Stimulated activated naive CD4-positive, alpha-beta T cell treated with Interleukin-2 at 50 U/mL for 16 hours (primary cell): ENCODE results near the gene APLF.
A peak's percentile ranks its signal among the peaks of the same experiment; 100 is the strongest.
"Not testable (repeated sequence)": the region's sequence is repeated elsewhere in the genome, so short reads cannot be mapped to it uniquely, and the experiment has no call there.

Experiments
- DNase-seq: peaks from one replicate; lab custom pipeline; 2025; lab: John Stamatoyannopoulos, UW

The APLF gene

DNA sequence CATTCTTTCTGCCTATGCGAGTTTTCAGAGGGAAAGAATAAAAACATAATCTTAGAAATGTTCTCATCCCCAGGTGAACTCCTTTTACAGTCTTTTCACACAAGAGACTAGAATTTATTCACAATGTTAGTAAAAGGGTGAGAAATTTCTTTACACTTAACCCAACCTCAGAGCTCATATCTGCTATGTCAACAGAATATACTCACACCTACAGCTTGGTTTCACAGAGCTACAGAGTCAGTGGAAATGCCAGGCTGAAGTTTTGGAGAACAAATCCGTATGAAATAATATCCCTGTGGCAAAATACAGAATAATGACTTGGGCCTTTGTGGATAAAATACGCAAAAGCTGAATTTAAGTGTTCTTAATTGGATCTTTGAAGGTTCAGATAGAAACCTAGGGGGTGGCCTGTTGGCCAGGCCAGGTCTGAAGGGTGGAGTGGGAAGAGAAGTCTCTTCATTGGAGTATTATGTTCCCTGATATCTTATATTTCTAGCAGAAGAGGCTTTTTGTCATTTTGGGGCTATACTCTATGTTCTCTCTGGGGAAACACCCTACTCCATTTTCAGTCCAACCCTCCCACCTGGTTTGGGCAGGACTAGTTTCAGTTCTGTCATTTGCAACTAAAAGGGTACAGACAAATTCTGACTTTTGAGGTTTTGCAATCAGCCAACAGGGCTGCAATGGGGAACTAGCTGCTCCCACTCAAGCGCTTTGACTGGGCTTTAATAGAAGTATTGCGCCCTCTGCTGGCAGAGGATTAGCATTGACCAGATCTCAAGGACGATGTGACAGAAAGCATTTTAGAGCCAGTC, 26.0 kb upstream of the APLF start:
- peak; percentile 83 for DNase-seq

DNA sequence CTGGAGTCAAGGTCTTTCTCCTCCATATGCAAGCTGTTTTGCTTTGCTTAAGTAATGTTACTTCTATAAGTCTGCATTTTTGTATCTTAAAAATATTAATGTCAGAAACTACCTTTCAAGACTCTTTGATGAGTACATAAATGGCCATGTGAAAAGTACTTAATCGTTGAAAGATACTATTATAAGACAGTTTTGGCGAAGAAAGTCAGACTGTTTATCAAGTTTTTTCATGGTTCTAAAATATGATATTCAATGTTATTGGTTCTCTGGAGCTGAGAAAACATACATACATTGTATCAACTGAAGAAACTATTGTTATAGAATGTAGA, 25.4 kb upstream of the APLF start:
- DNase-seq: no peak

DNA sequence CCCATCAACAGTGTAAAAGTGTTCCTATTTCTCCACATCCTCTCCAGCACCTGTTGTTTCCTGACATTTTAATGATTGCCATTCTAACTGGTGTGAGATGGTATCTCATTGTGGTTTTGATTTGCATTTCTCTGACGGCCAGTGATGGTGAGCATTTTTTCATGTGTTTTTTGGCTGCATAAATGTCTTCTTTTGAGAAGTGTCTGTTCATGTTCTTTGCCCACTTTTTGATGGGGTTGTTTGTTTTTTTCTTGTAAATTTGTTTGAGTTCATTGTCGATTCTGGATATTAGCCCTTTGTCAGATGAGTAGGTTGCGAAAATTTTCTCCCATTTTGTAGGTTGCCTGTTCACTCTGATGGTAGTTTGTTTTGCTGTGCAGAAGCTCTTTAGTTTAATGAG, 21.0 kb upstream of the APLF start:
- not testable (repeated sequence) for DNase-seq

DNA sequence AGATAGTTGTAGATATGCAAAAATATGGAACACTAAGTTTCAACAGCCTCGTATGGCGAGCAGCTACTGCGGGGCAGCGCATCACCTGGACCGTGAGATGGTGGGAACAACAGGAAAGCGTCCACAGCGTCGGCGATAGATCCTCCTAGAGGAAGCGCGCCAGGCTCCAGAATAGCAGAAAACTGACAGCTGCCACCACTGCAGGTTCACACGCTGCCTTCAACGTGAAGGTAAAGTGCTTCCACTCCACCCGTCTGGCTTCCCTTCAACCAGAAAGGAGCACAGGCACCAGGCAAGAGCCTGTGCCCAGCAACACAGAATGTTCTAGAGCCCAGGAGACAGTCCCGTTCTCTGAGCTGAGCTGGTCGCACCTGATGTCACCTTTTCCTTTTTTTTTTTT, 20.3 kb upstream of the APLF start:
- no peak for DNase-seq

DNA sequence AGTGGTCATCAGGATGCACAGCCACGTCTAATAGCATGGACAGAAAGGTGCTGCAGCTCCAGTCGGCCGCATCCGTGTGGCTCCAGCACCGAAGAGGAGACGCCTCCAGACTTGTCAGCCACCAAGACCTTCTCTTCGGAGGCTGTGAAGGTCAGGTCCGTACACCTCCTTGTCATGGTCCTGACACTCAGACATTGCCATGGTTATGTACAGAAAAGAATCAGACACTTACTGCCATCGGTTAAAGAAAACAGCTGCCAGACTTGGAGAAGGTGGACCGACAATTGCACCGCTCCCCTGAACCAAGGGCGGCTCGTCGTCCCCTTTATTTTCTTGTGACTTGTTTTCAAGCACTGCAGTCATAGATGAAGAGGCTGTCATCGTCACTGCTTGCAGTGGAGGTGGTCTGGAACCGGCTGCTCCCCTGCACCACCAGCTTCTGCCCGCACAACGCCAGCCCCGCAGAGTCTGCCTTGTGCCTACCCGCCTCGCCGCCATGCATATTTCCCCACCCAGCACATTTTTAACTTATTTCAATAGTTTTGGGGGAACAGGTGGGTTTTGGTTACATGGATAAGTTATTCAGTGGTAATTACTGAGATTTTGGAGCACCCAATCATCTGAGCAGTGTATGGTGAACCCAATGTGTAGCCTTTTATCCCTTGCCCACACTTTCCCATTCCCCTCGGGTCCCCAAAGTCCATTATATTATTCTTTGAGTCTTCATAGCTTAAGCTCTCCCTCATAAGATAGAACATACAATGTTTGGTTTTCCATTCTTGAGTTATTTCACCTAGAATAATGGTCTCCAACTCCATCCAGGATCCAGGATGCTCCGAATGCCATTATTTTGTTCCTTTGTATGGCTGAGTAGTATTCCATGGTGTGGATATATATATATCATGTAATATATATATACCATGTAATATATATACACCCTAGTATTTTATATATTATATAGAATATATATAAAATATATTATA, 18.4 kb upstream of the APLF start:
- DNase-seq: no peak

DNA sequence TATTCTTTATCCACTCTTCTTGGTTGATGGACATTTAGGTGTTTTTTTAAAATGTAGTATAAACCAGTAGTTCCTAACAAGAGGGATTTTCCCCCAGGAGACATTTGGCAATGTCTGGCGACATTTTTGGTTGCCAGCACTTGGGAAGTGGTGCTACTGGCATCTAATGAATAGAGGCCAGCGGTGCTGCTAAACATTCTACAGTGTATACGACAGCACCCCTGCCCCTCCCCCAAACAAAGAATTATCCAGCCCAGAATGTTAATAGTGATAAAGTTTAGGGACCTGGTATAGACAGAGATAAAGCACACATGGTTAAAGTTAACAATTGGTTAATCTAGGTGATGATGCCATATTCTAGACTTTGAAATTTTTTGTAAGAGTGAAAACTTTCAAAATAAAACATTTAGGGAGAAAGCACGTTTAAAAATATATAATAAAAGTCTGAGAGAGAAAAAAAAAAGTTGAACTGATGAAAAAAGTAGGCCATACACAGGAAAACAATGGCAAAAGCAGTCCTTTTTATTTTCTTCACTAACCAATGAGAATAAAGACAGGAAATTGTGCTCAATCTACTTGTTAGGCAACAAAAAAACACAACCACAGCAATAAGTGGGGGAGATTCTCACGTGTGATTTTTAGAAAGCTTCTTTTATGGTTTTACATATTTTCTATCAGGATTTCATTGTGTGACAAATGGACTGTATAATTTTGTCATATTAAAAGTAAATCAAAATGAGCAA, 15.1 kb upstream of the APLF start:
- no peak for DNase-seq

DNA sequence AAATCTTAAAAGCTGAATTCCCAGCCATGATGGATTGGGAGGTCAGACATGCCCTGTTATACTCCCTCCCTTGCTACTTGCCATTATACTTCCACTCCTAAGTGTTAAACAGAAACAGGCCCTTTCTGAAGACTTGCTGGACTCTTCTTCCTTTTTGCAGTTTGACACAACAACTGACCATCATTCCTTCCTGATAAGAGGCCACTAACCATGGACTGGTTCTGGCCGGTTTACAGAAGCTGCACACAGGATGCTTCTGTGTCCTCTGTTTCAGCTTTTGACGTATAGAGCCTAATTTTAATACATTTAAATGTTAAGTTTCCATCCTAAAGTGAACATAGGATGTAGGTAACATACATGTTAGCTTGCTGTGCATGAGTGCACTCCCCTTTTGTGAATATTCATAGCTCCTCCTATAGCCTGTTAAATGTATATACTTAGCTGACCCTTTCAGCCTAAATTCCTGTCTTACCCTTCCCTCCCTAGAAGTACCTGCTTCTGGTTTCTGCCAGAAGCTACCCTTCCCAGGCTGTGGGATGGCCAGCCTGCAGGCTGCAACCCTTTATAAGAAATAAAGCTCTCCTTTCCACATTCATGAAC, 13.5 kb upstream of the APLF start:
- DNase-seq: no peak

DNA sequence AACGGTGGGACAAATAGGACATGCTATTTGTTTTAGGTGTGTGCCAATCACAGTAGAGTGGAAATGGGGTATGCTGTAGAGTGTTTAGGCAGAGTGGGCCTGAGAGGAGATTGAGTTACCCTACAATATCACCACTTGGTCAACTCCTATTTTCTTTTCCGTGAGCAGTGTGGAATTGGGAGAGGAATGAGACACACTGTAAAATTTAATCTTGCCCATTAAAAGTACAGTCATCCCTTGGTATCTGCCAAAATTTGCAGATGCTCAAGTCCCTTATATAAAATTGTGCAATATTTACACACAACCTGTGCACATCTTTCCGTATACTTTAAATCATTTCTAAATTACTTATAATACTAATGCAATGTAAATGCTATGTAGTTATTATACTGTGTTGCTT, 12.7 kb upstream of the APLF start:
- DNase-seq: no peak

DNA sequence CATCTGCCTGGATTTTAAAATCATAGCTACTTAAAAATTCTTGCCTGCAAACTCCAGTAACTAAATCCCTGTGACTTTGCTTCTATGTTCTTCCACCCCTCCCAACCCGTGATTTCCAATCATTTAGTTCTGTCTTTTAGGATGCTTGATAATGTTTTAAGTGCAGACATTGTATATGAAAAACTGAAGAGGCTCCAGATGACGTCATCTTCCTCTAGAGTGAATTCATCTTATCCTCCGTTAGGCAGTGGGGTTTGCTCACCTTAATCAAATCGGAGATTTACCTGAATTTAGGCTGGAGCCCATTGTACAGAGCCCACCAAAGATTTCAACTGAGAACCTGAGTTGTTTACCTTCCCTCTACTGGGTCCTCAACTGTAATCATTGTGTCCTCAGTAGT, 11.2 kb upstream of the APLF start:
- DNase-seq: no peak

DNA sequence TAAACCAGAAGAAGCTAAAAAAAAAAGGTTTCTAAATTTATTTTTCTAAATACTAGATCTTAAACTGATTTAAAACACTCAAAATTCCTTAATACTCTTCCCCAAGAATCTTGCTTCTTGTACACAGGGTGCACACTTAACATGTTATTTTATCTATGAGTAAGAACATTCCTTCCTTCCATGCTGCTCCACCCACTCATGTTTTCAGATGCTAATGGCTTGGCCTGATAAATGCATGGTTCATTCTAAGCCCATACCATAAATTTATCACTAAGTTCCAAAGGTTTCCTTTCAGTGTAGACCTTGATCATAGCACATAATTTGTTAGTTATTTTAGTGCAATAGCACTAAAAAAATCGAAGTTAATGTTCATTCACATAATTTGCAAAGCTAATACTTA, 8.4 kb upstream of the APLF start:
- no peak for DNase-seq

DNA sequence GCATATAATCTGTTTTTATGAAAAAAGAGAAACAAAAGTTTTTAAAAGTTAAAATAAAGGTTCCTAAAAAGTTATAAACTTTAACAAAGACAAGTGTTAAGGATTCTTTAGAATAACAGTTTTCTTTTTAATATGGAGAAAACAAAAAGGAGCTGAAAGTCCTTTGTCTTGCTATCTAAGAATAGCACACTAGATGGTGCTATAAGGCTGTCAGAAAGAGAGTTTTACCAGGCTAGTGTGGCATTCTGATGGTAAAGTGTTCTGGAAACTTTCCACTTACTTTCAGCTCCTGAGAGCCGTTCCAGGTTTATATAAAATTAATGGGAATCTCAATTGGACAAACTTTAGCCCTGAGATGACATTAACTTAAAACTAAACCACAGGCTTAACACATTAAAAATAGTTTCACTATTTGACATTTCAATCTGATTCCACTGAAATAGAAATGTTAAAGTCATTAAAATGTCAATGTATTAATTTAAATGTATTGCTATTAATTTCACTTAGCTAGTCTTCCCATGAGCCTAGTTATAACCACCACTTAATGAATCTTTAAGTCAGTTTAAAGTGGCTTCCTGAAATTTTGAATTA, 4.0 kb upstream of the APLF start:
- no peak for DNase-seq

DNA sequence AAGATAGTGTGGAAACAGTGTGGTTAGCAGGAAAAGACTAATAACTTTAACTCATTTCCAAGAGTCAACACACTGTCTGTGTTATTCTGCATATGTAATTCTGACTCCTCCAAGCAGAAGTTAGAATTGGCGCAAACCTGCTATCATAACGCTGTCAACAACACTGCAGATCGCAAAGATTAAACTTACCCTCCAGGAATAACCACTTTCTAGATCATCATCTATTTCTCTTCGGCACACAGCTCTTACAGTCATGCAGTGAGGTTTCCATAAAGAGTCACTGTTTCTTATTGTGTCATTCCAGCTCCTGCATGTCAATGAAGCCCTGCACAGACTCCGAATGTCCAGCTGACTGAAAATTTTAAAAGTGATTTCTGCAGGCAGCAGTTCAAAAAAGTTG, 2.7 kb upstream of the APLF start:
- DNase-seq: no peak

DNA sequence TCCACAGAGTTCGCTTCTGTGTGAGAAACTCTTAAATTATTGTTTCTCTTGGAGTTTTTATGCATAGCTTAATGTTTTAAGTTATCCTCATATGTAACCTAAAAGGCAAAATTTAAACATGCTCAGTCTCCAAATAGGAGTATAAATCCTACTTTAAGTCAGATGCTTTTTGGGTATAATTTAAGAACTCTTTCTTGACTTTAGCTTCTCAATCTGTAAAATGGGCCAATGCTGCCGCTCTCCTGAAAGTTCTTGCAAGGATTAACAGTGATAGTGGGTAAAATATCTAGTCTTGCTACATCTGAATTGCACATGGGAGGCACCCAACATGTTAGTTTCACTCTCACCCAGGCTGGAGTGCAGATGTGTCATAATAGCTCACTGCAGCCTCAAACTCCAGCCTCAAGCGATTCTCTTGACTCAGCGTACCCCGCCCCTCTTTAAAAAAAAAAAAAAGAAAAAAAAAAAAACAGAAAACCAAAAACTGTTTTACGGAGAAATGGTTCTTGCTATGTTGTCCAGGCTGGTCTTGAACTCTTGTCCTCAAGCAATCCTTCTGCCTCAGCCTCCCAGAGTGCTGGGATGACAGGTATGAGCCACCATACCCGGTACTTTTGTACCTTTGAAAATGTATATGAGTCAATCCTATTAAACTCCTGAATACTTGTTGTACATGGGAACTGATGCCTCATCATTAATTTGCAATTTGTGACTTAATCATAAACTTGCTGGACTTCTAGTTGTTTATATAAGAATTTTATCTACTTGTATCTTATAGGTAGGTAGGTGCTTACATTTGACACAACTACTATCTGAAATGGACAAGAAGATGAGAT, 2.1 kb upstream of the APLF start:
- DNase-seq: peak; percentile 58

DNA sequence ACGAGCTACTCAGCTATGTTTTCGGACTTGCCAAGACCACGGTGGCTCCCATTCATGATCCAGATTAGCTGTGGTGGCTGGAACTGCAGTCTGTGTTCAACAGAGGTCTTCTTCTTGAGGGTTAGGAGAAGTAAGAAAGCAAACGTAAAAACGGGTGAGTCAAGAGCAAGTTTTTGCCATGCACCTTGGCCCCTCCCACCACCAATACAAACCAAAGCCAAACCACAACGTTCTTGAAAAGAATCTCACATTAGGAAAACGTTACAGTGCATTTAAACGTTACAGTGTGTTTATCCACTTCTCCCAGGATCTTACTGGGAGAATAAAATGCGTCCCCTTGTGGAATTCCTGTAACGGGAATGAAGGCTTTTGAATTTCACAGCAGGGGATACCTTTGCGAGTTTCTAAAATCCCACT, 1.0 kb upstream of the APLF start:
- peak; percentile 70 for DNase-seq

DNA sequence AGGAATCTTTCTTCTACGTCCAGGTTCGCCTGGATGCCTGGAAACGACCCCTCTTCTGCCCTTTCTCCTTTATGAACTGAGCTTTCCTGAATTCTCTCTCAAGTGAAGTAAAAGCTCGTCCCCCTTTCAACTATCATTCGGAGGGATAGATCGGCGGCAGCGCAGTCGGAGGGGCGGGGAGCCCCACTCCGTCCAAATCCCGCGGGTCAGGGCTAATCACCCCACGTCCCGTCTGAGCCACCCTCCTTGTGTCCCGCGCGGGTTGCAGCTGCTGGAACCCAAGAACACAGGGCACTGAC, 658 bp upstream of the APLF start:
- no peak for DNase-seq

DNA sequence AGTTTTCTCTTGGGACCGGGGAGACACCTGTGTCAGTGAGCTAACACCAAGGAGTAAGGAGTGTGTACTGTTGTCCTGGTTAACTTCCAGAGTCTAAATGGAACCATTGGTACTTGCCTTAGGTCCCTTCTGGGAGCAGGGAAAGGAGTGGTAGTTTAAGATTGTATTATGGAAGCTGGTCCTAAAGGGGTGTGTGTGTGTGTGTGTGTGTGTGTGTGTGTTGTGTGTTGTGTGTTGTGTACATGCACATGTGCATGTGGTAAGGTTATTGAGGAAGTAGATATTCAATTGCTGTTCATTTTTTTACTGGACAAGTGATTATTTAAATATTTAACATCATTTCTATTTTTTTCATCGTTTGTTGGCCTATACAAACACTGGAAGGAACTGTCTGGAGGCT, 1.4 kb downstream of the APLF start:
- DNase-seq: no peak

DNA sequence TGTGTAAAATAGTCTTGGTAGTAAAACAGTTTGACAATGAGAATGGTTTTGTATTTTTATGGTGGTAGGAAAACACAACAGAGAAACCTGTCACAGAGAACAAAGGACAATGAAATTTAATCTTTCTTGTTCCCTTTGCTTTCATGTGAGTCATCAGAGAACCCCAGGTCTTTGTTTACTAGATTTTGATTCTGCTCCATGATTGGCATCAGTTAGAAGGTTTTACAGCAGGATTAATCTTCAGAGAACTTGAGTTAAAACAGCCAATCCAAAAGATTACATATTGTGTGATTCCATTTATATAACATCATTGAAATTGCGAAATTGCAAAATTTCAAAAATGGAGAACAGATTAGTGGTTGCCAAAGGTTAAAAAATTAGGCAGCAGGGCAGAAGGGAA, 2.5 kb downstream of the APLF start:
- DNase-seq: no peak

DNA sequence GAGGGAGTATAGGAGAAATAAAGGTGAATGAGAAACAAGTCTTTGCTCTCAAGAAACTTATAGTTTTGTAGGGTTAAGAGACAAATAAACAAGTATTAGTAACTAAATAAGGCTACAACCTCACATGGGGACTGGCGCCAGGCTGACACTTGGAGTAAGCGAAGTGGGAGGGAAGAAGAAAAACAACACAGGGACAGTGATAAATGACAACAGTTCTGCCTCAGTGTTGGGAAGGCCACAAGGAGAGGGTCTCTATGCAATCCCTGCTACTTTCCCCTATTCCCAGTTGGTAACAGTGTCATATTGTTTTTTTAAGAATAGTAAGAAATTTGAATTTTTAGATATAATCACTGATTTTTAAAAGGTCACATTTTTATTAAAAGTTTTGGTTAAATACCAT, 4.0 kb downstream of the APLF start:
- no peak for DNase-seq

DNA sequence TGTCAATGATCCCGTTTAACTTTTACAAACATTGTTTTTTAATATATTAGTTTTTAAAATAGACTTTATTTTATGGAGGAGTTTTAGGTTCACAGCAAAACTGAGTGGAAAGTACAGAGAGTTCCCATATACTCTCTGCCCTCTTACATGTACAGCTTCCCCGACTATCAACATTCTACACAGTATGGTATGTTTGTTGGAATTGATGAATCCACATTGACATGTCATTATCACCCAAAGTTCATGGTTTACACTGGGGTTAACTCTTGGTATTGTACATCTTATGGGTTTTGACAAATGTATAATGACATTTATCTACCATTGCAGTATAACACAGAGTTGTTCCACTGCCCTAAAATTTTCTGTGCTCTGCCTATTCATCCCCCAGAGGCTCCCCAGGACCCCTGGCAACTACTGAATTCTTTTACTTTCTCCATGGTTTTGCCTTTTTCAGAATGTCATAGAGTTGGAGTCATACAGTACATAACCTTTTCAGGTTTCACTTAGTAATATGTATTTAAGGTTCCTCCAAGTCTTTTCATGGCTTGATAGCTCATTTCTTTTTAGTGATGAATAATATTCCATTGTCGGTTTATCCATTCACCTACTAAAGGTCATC, 5.5 kb downstream of the APLF start:
- DNase-seq: no peak

DNA sequence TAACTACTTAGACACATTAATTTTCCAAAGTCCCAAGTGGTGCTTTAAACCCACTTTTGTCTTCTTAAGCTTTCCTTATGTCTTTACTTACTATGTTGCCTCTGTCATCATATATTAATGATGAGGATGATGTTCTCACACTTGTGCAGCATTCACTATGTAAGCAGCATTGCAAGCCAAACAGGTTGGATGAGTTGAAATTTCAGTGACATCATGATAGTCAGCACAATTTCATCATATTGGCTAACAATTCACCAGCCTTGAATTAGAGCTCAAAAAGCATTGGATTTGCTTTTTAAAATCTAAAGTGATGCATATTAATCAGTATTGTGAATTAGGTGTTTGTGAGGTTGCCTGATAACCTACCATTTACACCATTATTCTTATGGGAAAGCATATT, 7.7 kb downstream of the APLF start:
- no peak for DNase-seq

DNA sequence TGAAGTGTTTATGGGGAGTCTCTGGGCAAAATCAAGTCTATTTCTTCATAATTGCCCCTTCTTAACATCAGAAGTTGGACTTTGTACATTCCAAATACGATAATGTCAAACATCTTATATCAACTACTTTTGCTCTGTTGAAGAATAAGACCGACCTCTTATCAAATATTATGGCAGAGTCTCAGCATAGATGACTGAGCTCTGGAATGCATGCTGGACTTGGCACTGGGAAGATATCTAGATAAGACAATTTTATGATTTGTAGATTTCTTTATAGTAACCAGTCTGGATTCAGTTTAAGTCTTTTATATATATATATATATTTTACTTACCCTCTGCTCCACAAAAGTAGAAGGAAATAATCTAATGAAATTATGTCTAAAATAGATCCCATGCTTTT, 8.2 kb downstream of the APLF start:
- no peak for DNase-seq
